ENCODE data around the gene CSRP1.
A peak's percentile ranks its signal among the peaks of the same experiment; 100 is the strongest.

Gene CSRP1

DNA sequence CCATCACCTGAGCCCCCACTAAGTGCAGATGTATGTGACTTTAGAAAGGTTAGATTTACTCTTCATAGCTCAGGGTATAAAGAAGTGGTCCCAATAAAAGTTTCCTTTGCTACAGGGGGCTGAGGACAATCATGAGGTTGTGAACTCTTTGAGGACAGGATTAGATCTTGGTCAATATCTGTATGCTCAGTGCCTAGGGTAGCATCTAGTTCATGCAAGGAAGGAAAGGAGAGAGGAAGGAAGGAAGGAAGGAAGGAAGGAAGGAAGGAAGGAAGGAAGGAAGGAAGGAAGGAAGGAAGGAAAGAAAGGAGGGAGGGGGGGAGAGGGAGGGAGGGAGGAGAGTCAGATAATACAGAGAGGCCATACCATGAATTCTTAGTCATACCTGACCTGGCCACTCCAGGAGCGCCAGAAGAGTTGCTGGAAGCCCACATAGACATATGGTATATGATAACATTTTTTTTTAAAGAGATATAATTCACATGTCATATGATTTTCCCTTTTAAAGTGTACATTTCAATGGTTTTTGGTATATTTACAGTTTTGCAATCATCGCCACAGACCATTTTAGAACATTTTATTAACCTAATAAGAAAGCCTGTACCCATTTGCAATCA, 9.7 kb upstream of the CSRP1 start:
- no peak for TF ChIP-seq CTCF (IDR thresholded peaks at IDR 0.05; ENCODE audit: insufficient read depth, low read length)
- no peak for TF ChIP-seq REST (IDR thresholded peaks at IDR 0.05; ENCODE audit: insufficient replicate concordance, low read depth)
- no peak for TF ChIP-seq SPI1 (IDR thresholded peaks at IDR 0.05; ENCODE audit: borderline replicate concordance, low read depth)
- TF ChIP-seq GABPA (IDR thresholded peaks at IDR 0.05; ENCODE audit: low read depth): no peak
- TF ChIP-seq POLR2AphosphoS5 (IDR thresholded peaks at IDR 0.05; ENCODE audit: low read depth): no peak
- DNase-seq (ENCODE audit: low read depth in 1 of 2, low spot score in 1 of 2): no peak

DNA sequence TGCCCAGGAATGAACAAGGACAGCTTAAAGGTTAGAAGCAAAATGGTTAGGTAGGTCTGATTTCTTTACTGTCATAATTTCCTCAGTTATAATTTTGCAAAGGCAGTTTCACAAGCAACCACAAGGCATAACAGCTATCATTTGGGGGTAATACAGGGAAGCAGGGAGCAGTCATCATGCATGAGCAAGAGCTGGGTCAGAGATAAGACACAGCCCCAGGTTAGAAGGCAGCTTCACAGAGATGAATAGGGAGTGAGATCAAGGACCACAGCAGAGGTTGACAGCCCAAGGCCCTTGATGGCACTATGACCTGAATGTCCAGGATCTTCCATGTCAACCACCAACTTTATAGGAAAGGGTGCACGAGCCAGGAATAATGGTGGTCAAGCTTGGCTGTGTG, 9.0 kb upstream of the CSRP1 start:
- peak in 1 of 2 experiments; percentile 58 for DNase-seq (ENCODE audit: low read depth in 1 of 2, low spot score in 1 of 2)
- TF ChIP-seq GABPA (IDR thresholded peaks at IDR 0.05; ENCODE audit: low read depth) (no peak), CTCF (IDR thresholded peaks at IDR 0.05; ENCODE audit: insufficient read depth, low read length) (no peak), POLR2AphosphoS5 (IDR thresholded peaks at IDR 0.05; ENCODE audit: low read depth) (no peak), SPI1 (IDR thresholded peaks at IDR 0.05; ENCODE audit: borderline replicate concordance, low read depth) (no peak), REST (IDR thresholded peaks at IDR 0.05; ENCODE audit: insufficient replicate concordance, low read depth) (no peak)
- no peak overlapping the region for H3K27ac ChIP-seq (replicated peaks)
- H3K27me3 ChIP-seq (ENCODE audit: insufficient read depth, poor library complexity, severe bottlenecking): no peaks in the 10 kb centered on the region
- no peak overlapping the region for H3K4me3 ChIP-seq (replicated peaks; ENCODE audit: insufficient read depth, low read length)

More for the DNA sequence above, 9.7 kb upstream of the CSRP1 start:
- H3K4me3 ChIP-seq (replicated peaks; ENCODE audit: insufficient read depth, low read length): no peak overlapping the region
- no peaks in the 10 kb centered on the region for H3K27me3 ChIP-seq (ENCODE audit: insufficient read depth, poor library complexity, severe bottlenecking)
- H3K27ac ChIP-seq (replicated peaks): no peak overlapping the region

- DNase-seq (ENCODE audit: low read depth in 1 of 2, low spot score in 1 of 2): no peak
- H3K4me3 ChIP-seq (replicated peaks; ENCODE audit: insufficient read depth, low read length): no peak overlapping the region
- H3K27ac ChIP-seq (replicated peaks): no peak overlapping the region
- TF ChIP-seq CTCF (IDR thresholded peaks at IDR 0.05; ENCODE audit: insufficient read depth, low read length): no peak
- no peak for TF ChIP-seq GABPA (IDR thresholded peaks at IDR 0.05; ENCODE audit: low read depth)
- TF ChIP-seq SPI1 (IDR thresholded peaks at IDR 0.05; ENCODE audit: borderline replicate concordance, low read depth): no peak
- TF ChIP-seq REST (IDR thresholded peaks at IDR 0.05; ENCODE audit: insufficient replicate concordance, low read depth): no peak
- no peaks in the 10 kb centered on the region for H3K27me3 ChIP-seq (ENCODE audit: insufficient read depth, poor library complexity, severe bottlenecking)
These were observed 8.3 kb upstream of the CSRP1 start for GRCh38 chr1:201515062-201515750.

Data from HL-60 (cell line).